H1 (cell line): ENCODE data around the gene SLC4A11. TPM values are rescaled to one million over a fixed set of nuclear protein-coding genes. Genes with fewer than 3 reads are reported as not detected.

Source experiments
- CTCF ChIA-PET: fragments of 300-600 bp; sonication (Branson Sonifier 250); formaldehyde crosslinking; loops from one replicate; lab custom pipeline; 2021; ENCODE audit not compliant: partially characterized antibody; lab: Charles Lee
- POLR2A ChIA-PET: fragments of 300-600 bp; sonication (Branson Sonifier 250); formaldehyde crosslinking; loops from one replicate; lab custom pipeline; 2021; ENCODE audit warnings: inconsistent platforms; ENCODE audit not compliant: partially characterized antibody; lab: Charles Lee
- DNase-seq, 2 experiments: peaks; one replicate each; pipeline versions ENCODE4 v3.0.0 to v3.0.0-alpha.2; 2010 to 2022; ENCODE audit warnings: low spot score in 2 of 2, low read depth in 1 of 2, mixed read lengths in 1 of 2
- FAIRE-seq: peaks from 2 replicates; lab custom pipeline; 2011; peaks lifted over from hg19 to GRCh38; lab: Jason Lieb, UNC
- H2AFZ ChIP-seq: 2 replicates; pipeline ENCODE4 v1.8.1; 2012; ENCODE audit warnings: low read length, inconsistent platforms
- H2AK5ac ChIP-seq: 2 replicates; pipeline ENCODE4 v1.6.1; 2013; ENCODE audit warnings: low read depth, low read length
- H2BK120ac ChIP-seq: replicated peaks from 2 replicates; pipeline ENCODE3; 2013; ENCODE audit warnings: low read depth, low read length, inconsistent platforms
- H2BK12ac ChIP-seq: 2 replicates; pipeline ENCODE4 v1.6.1; 2013; ENCODE audit warnings: low read depth, low read length
- H2BK15ac ChIP-seq: 2 replicates; pipeline ENCODE4 v1.6.1; 2013; ENCODE audit warnings: low read length
- H2BK20ac ChIP-seq: 2 replicates; pipeline ENCODE4 v1.6.1; 2013; ENCODE audit warnings: low read length
- H2BK5ac ChIP-seq: 2 replicates; pipeline ENCODE4 v1.6.1; 2013; ENCODE audit warnings: low read depth, low read length
- H3K14ac ChIP-seq: 2 replicates; pipeline ENCODE4 v1.6.1; 2013; ENCODE audit warnings: inconsistent platforms; ENCODE audit not compliant: insufficient read length
- H3K18ac ChIP-seq: 2 replicates; pipeline ENCODE4 v1.6.1; 2013; ENCODE audit warnings: low read length; ENCODE audit errors: extremely low read depth
- H3K23ac ChIP-seq: 2 replicates; pipeline ENCODE4 v1.6.1; 2013; ENCODE audit warnings: inconsistent platforms; ENCODE audit not compliant: insufficient read length
- H3K23me2 ChIP-seq: 2 replicates; pipeline ENCODE4 v1.6.1; 2013; ENCODE audit warnings: low read depth, low read length
- H3K27ac ChIP-seq: 2 replicates; pipeline ENCODE4 v1.6.1; 2011; ENCODE audit warnings: low read depth, low read length, inconsistent platforms
- H3K27me3 ChIP-seq, 4 experiments: replicated peaks in 1 of 4; 1 replicate in 1 of 4; 2 replicates in 3 of 4; pipeline versions ENCODE4 v1.6.1 to v1.8.1; 2011 to 2013; ENCODE audit warnings: low read length in 3 of 4, mild to moderate bottlenecking in 3 of 4, inconsistent platforms in 2 of 4, mixed read lengths in 2 of 4, moderate library complexity in 1 of 4; ENCODE audit not compliant: control insufficient read depth in 3 of 4, insufficient read depth in 3 of 4; ENCODE audit errors: extremely low read depth in 1 of 4
- H3K36me3 ChIP-seq, 4 experiments: 2 replicates each; pipeline versions ENCODE4 v1.6.1 to v1.8.1; 2011 to 2013; ENCODE audit warnings: mild to moderate bottlenecking in 4 of 4, low read length in 3 of 4, moderate library complexity in 2 of 4, control low read depth in 1 of 4, inconsistent platforms in 1 of 4; ENCODE audit not compliant: insufficient read depth in 4 of 4, control insufficient read depth in 2 of 4
- H3K4ac ChIP-seq: replicated peaks from 2 replicates; pipeline ENCODE3; 2013; ENCODE audit warnings: low read length, low read depth, mixed read lengths, inconsistent platforms; ENCODE audit not compliant: insufficient read length
- H3K4me1 ChIP-seq, 4 experiments: replicated peaks in 1 of 4; 1 replicate in 1 of 4; 2 replicates in 3 of 4; pipeline versions ENCODE4 v1.6.1 to v1.8.1; 2011 to 2013; ENCODE audit warnings: low read length in 3 of 4, inconsistent platforms in 2 of 4, mixed read lengths in 1 of 4; ENCODE audit not compliant: insufficient read depth in 4 of 4, control insufficient read depth in 3 of 4
- H3K4me2 ChIP-seq, 2 experiments: 2 replicates each; pipeline versions ENCODE4 v1.6.1 to v1.8.1; 2011 to 2013; ENCODE audit warnings: low read depth in 2 of 2, low read length in 2 of 2, control low read depth in 1 of 2, inconsistent platforms in 1 of 2, mild to moderate bottlenecking in 1 of 2; ENCODE audit not compliant: insufficient read depth in 1 of 2
- H3K4me3 ChIP-seq, 4 experiments: fragments of 200-600, 300-600 bp in 1 of 4; sonication (generic), shearing (Covaris generic), sonication (Bioruptor Twin) in 1 of 4; 2 replicates each; pipeline versions ENCODE4 v1.5.1 to v1.8.1; 2011 to 2016; ENCODE audit warnings: low read length in 4 of 4, low read depth in 3 of 4, control low read depth in 2 of 4, inconsistent platforms in 2 of 4, mild to moderate bottlenecking in 2 of 4, mixed read lengths in 1 of 4, moderate library complexity in 1 of 4; ENCODE audit not compliant: insufficient read depth in 2 of 4; ENCODE audit errors: extremely low read depth in 1 of 4
- H3K56ac ChIP-seq: replicated peaks from 2 replicates; pipeline ENCODE3; 2013; ENCODE audit warnings: low read depth, mild to moderate bottlenecking, mixed read lengths, low read length, inconsistent platforms; ENCODE audit not compliant: insufficient read length
- H3K79me1 ChIP-seq: 2 replicates; pipeline ENCODE4 v1.6.1; 2013; ENCODE audit warnings: low read depth, low read length, control low read depth
- H3K79me2 ChIP-seq, 2 experiments: 2 replicates each; pipeline versions ENCODE4 v1.6.1 to v1.8.1; 2012 to 2013; ENCODE audit warnings: low read length in 2 of 2, mild to moderate bottlenecking in 2 of 2, inconsistent platforms in 1 of 2; ENCODE audit not compliant: insufficient read depth in 2 of 2, control insufficient read depth in 1 of 2
- H3K9ac ChIP-seq, 4 experiments: replicated peaks in 1 of 4; 1 replicate in 1 of 4; 2 replicates in 3 of 4; pipeline versions ENCODE4 v1.6.1 to v1.8.1; 2011 to 2013; ENCODE audit warnings: low read depth in 3 of 4, low read length in 3 of 4, control low read depth in 2 of 4, mild to moderate bottlenecking in 2 of 4, moderate library complexity in 2 of 4, inconsistent platforms in 1 of 4; ENCODE audit errors: extremely low read depth in 1 of 4
- H3K9me3 ChIP-seq, 2 experiments: 2 replicates each; pipeline versions ENCODE4 v1.6.1 to v1.8.1; 2012 to 2013; ENCODE audit warnings: mild to moderate bottlenecking in 2 of 2, moderate library complexity in 2 of 2, control low read depth in 1 of 2, inconsistent platforms in 1 of 2, low read depth in 1 of 2, low read length in 1 of 2, mixed read lengths in 1 of 2; ENCODE audit not compliant: insufficient read depth in 2 of 2
- H4K20me1 ChIP-seq, 2 experiments: replicated peaks in 1 of 2; 2 replicates each; pipeline versions ENCODE3 to v1.8.1; 2011 to 2013; ENCODE audit warnings: inconsistent platforms in 2 of 2, low read length in 2 of 2, mild to moderate bottlenecking in 1 of 2; ENCODE audit not compliant: insufficient read depth in 2 of 2, control insufficient read depth in 1 of 2
- H4K5ac ChIP-seq: 2 replicates; pipeline ENCODE4 v1.6.1; 2013; ENCODE audit warnings: low read length, low read depth, mixed read lengths, inconsistent platforms; ENCODE audit not compliant: insufficient read length
- H4K8ac ChIP-seq: 2 replicates; pipeline ENCODE4 v1.8.0; 2013; ENCODE audit warnings: mild to moderate bottlenecking, moderate library complexity, low read length, inconsistent platforms; ENCODE audit not compliant: insufficient read depth; ENCODE audit errors: extremely low read depth
- H4K91ac ChIP-seq: replicated peaks from 2 replicates; pipeline ENCODE3; 2013; ENCODE audit warnings: low read length, mixed read lengths, inconsistent platforms; ENCODE audit not compliant: insufficient read length
- BACH1 ChIP-seq: IDR thresholded peaks from 2 replicates; pipeline ENCODE4 v1.6.1; 2012; ENCODE audit warnings: low read length, improper control_type of control experiment
- BRCA1 ChIP-seq: IDR thresholded peaks from 2 replicates; pipeline ENCODE4 v1.6.1; 2012; ENCODE audit warnings: low read depth, low read length, improper control_type of control experiment
- CBX8 ChIP-seq: fragments of 300-800, 300-1000 bp; sonication (generic); IDR thresholded peaks from 2 replicates; pipeline ENCODE4 v1.7.1; 2016; ENCODE audit warnings: low read depth, low read length, borderline replicate concordance
- CEBPB ChIP-seq: IDR thresholded peaks from 2 replicates; pipeline ENCODE4 v1.6.1; 2012; ENCODE audit warnings: low read depth, low read length
- CHD1 ChIP-seq: IDR thresholded peaks from 2 replicates; pipeline ENCODE4 v1.6.1; 2012; ENCODE audit warnings: low read depth, low read length, improper control_type of control experiment
- EP300 ChIP-seq, 2 experiments: IDR thresholded peaks; 1 replicate in 1 of 2; 2 replicates in 1 of 2; pipeline ENCODE4 v1.6.1; 2011 to 2012; ENCODE audit warnings: low read depth in 2 of 2, low read length in 2 of 2, mild to moderate bottlenecking in 2 of 2, borderline replicate concordance in 1 of 2, inconsistent platforms in 1 of 2, moderate library complexity in 1 of 2
- GTF2F1 ChIP-seq: IDR thresholded peaks from 2 replicates; pipeline ENCODE4 v1.6.1; 2012; ENCODE audit warnings: low read depth, low read length, improper control_type of control experiment, borderline replicate concordance
- KDM1A ChIP-seq: fragments of 200-600, 300-600 bp; sonication (generic); IDR thresholded peaks from 2 replicates; pipeline ENCODE4 v1.7.1; 2016; ENCODE audit warnings: mild to moderate bottlenecking, low read length, borderline replicate concordance
- KDM5A ChIP-seq: fragments of 200-600 bp; IDR thresholded peaks from 2 replicates; pipeline ENCODE4 v1.7.1; 2012; ENCODE audit warnings: mild to moderate bottlenecking, low read length, inconsistent platforms, mixed read lengths
- RAD21 ChIP-seq, 2 experiments: IDR thresholded peaks in 1 of 2; conservative IDR thresholded peaks in 1 of 2; 2 replicates each; pipeline ENCODE4 v1.6.1; 2011; ENCODE audit warnings: low read depth in 2 of 2, low read length in 2 of 2, improper control_type of control experiment in 1 of 2, inconsistent platforms in 1 of 2, mild to moderate bottlenecking in 1 of 2, moderate library complexity in 1 of 2
- SP4 ChIP-seq: IDR thresholded peaks from 2 replicates; pipeline ENCODE4 v1.6.1; 2012; ENCODE audit warnings: low read length, inconsistent platforms
- SUZ12 ChIP-seq: fragments of 200-600 bp; sonication (generic); IDR thresholded peaks from 2 replicates; pipeline ENCODE4 v1.6.1; 2012; ENCODE audit warnings: mild to moderate bottlenecking, inconsistent platforms, low read length, moderate library complexity, mixed read lengths
- TCF12 ChIP-seq: IDR thresholded peaks from 2 replicates; pipeline ENCODE4 v1.6.1; 2011; ENCODE audit warnings: low read depth, mild to moderate bottlenecking, low read length
- WGBS, 2 experiments: shearing (Covaris generic) in 1 of 2; methylation state at CpG; one replicate each; pipeline versions ENCODE4 v1.1.6 to v1.1.7; 2013 to 2015; ENCODE audit warnings: low lambda C conversion rate in 2 of 2, mixed read lengths in 2 of 2, inconsistent platforms in 1 of 2, low coverage in 1 of 2, missing lambda C conversion rate in 1 of 2; ENCODE audit not compliant: insufficient replicate concordance in 2 of 2, insufficient coverage in 1 of 2, insufficient read length in 1 of 2; ENCODE audit errors: extremely low coverage in 1 of 2, missing lambda C conversion rate in 1 of 2; 5-methylcytosine and 5-hydroxymethylcytosine counted together
- polyA plus RNA-seq, 7 experiments: library from polyadenylated mRNA; depleted of rRNA in 3 of 7; stranded (reverse) in 5 of 7; unstranded in 2 of 7; fragments of >200 nt in 5 of 7; fragments of 200-250 nt in 2 of 7; gene quantifications; 1 replicate in 5 of 7; 2 replicates in 1 of 7; 4 replicates in 1 of 7; pipeline versions ENCODE4 v1.2.1 to v1.2.3, GENCODE V29; 2011 to 2013; ENCODE audit warnings: missing spikeins in 2 of 7, mixed read lengths in 2 of 7
- total RNA-seq: library from RNA; stranded (reverse); fragmentation: NEBNext Ultra II Directional; extraction: Animal tissue kit (Norgen Biotek cat#: 25700); gene quantifications from 2 replicates; pipeline ENCODE4 v1.2.1, GENCODE V29; 2021

The SLC4A11 gene
- total and polyA plus RNA-seq, 2 of the 8 experiments (the other 6 are each of a cell fraction or from before 2014, with no cell fraction given), result 11.9 to 32.3 TPM

GRCh38 chr20:3235666-3236324, 3.2 kb downstream of the SLC4A11 start:
- no peak overlapping the region for H3K18ac ChIP-seq
- no peaks in the 10 kb centered on the region for H3K9me3 ChIP-seq
- FAIRE-seq (no peak), DNase-seq (no peak)
- peaks cover 16% of the 10 kb centered on the region; the same call in 1 of the 2 replicates for H3K23me2 ChIP-seq
- peaks cover 11 to 35% (median 29%) of the 10 kb centered on the region in 4 experiments for H3K27me3 ChIP-seq
- H2BK5ac ChIP-seq, result no peak overlapping the region; the same call in 1 of the 2 replicates
- H3K4me2 ChIP-seq, result no peak overlapping the region
- H3K56ac ChIP-seq, result no peak overlapping the region
- ChIA-PET POLR2A (interaction anchor here (1.7 to 3.1 kb wide), 2 partner anchors 8 to 11 kb away, joined by 5 to 14 read pairs; no protein-coding TSS in a partner anchor), CTCF (interaction anchor here (1.2 to 3.3 kb wide), 6 partner anchors 8 to 17 kb away, joined by 3 to 15 read pairs (median 6); no protein-coding TSS in a partner anchor)
- peaks cover 0 to 7% of the 10 kb centered on the region in 2 experiments for H4K20me1 ChIP-seq
- H2BK15ac ChIP-seq, result no peak overlapping the region
- WGBS, 2 experiments, result 94% methylated on average over 4 of the region's 4 CpGs; no CpG with 5 or more reads in 1 of the 2 experiments
- H2BK120ac ChIP-seq, result no peak overlapping the region
- H4K5ac ChIP-seq, result no peak overlapping the region
- H2BK20ac ChIP-seq, result no peak overlapping the region
- H2BK12ac ChIP-seq, result no peak overlapping the region
- no peak overlapping the region for H3K4ac ChIP-seq
- H2AK5ac ChIP-seq, result no peak overlapping the region
- no peaks in the 10 kb centered on the region for H3K79me2 ChIP-seq
- H2AFZ ChIP-seq, result no peak overlapping the region
- H3K79me1 ChIP-seq, result no peaks in the 10 kb centered on the region
- H4K91ac ChIP-seq, result no peak overlapping the region
- no peak overlapping the region for H3K23ac ChIP-seq
- H3K4me1 ChIP-seq, result peaks cover 0 to 17% (median 7%) of the 10 kb centered on the region in 4 experiments; a peak in 6 of 7 replicates
- peaks cover 0 to 5% (median under 1%) of the 10 kb centered on the region in 4 experiments; a peak in 2 of 8 replicates for H3K36me3 ChIP-seq
- H3K4me3 ChIP-seq, result no peak overlapping the region
- H4K8ac ChIP-seq, result no peak overlapping the region; the same call in 1 of the 2 replicates
- H3K27ac ChIP-seq, result no peak overlapping the region
- H3K14ac ChIP-seq, result no peak overlapping the region
- H3K9ac ChIP-seq, result no peak overlapping the region
- TF ChIP-seq GTF2F1 (no peak), BRCA1 (no peak), TCF12 (no peak), CBX8 (no peak), BACH1 (no peak), SP4 (no peak), SUZ12 (no peak), CEBPB (no peak), RAD21 (IDR thresholded peaks at IDR 0.05 in 1 of 2, conservative IDR thresholded peaks at IDR 0.05 in 1 of 2; ENCODE audit: low read depth in 2 of 2, low read length in 2 of 2) (no peak), CHD1 (no peak), EP300 (IDR thresholded peaks at IDR 0.05; ENCODE audit: borderline replicate concordance in 1 of 2, low read depth in 2 of 2, low read length in 2 of 2) (no peak), KDM1A (no peak), KDM5A (no peak)
